Lower leg skin (tissue), 3 donors: ENCODE data around the gene FCGR3A.

Experiments used
- POLR2A ChIP-seq, 2 donors: fragments of 450-650 bp; IDR thresholded peaks; one replicate each; pipeline ENCODE4 v1.6.1; 2016 to 2017; ENCODE audit warnings: antibody characterized with exemption in 2 of 2, mild to moderate bottlenecking in 1 of 2, moderate library complexity in 1 of 2
- TF ChIP-seq, protein P1 (sequence below), 3 donors: fragments of 450-650 bp; IDR thresholded peaks; one replicate each; pipeline ENCODE4 v1.5.1; 2016; ENCODE audit warnings: antibody characterized with exemption in 3 of 3, mild to moderate bottlenecking in 3 of 3, moderate library complexity in 2 of 3

DNA sequence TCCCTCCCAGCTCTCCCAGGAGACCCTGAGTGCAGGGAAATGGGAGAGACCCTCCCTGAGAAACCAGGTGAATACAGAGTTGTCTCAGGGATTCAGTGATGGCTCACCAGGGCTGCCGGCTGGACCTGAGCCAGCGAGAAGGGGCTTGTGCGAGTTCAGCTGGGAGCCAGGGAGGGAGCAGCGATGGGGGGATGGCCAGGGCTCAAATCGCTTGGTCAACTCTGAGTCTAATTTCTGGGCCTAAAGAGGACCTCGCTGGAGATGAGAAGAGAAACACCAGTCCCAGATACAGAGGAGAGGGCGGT, 37.9 kb downstream of the FCGR3A start:
- TF ChIP-seq, protein P1, sequence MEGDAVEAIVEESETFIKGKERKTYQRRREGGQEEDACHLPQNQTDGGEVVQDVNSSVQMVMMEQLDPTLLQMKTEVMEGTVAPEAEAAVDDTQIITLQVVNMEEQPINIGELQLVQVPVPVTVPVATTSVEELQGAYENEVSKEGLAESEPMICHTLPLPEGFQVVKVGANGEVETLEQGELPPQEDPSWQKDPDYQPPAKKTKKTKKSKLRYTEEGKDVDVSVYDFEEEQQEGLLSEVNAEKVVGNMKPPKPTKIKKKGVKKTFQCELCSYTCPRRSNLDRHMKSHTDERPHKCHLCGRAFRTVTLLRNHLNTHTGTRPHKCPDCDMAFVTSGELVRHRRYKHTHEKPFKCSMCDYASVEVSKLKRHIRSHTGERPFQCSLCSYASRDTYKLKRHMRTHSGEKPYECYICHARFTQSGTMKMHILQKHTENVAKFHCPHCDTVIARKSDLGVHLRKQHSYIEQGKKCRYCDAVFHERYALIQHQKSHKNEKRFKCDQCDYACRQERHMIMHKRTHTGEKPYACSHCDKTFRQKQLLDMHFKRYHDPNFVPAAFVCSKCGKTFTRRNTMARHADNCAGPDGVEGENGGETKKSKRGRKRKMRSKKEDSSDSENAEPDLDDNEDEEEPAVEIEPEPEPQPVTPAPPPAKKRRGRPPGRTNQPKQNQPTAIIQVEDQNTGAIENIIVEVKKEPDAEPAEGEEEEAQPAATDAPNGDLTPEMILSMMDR (IDR thresholded peaks at IDR 0.05), result no peak
- no peak for TF ChIP-seq POLR2A (IDR thresholded peaks at IDR 0.05)
